Measurements from ENCODE around the gene CRYBA1.
A peak's percentile ranks its signal among the peaks of the same experiment; 100 is the strongest.
"Not testable (repeated sequence)": the region's sequence is repeated elsewhere in the genome, so short reads cannot be mapped to it uniquely, and the experiment has no call there.

Gene CRYBA1

GRCh38 chr17:29246628-29247027, at the start of gene CRYBA1:
CRYBA1 (plus strand) TSS chr17:29246859; CDS start chr17:29246864, 5 bp downstream.
- DNase-seq (ENCODE audit: low read depth, low spot score), result no peak
- no peak within 1 kb of the TSS for H3K27ac ChIP-seq

- no peak for DNase-seq (ENCODE audit: low read depth, low spot score)
- no peak overlapping the region for H3K27ac ChIP-seq
Measured at GRCh38 chr17:29197516-29198272, 49.0 kb upstream of the CRYBA1 start.

GRCh38 chr17:29204068-29204804, 42.4 kb upstream of the CRYBA1 start:
- not testable (repeated sequence) for H3K27ac ChIP-seq; DNase-seq (ENCODE audit: low read depth, low spot score)

GRCh38 chr17:29205047-29205446, 41.6 kb upstream of the CRYBA1 start:
- DNase-seq (ENCODE audit: low read depth, low spot score), result no peak
- no peak overlapping the region for H3K27ac ChIP-seq

GRCh38 chr17:29207975-29208374, 38.7 kb upstream of the CRYBA1 start:
- H3K27ac ChIP-seq, result no peak overlapping the region
- DNase-seq (ENCODE audit: low read depth, low spot score), result no peak

- DNase-seq (ENCODE audit: low read depth, low spot score), result no peak
- H3K27ac ChIP-seq, result no peak overlapping the region
Measured at GRCh38 chr17:29209073-29209472, 37.6 kb upstream of the CRYBA1 start.

GRCh38 chr17:29210879-29211278, 35.8 kb upstream of the CRYBA1 start:
- H3K27ac ChIP-seq, result peak overlapping the region; percentile 61
- no peak for DNase-seq (ENCODE audit: low read depth, low spot score)

- no peak for DNase-seq (ENCODE audit: low read depth, low spot score)
- peak overlapping the region; percentile 61 for H3K27ac ChIP-seq
Measured at GRCh38 chr17:29212094-29212631, 34.5 kb upstream of the CRYBA1 start.

GRCh38 chr17:29212681-29213121, 34.0 kb upstream of the CRYBA1 start:
- DNase-seq (ENCODE audit: low read depth, low spot score), result peak; percentile 33
- H3K27ac ChIP-seq, result peak overlapping the region; percentile 61

- H3K27ac ChIP-seq, result peak overlapping the region; percentile 13
- DNase-seq (ENCODE audit: low read depth, low spot score), result no peak
Measured at GRCh38 chr17:29214215-29215146, 32.2 kb upstream of the CRYBA1 start.

- H3K27ac ChIP-seq, result peak overlapping the region; percentile 64
- DNase-seq (ENCODE audit: low read depth, low spot score), result no peak
Measured at GRCh38 chr17:29215174-29215573, 31.5 kb upstream of the CRYBA1 start.

GRCh38 chr17:29215717-29216116, 30.9 kb upstream of the CRYBA1 start:
- peak overlapping the region; percentile 64 for H3K27ac ChIP-seq
- DNase-seq (ENCODE audit: low read depth, low spot score), result no peak

- no peak for DNase-seq (ENCODE audit: low read depth, low spot score)
- peak overlapping the region; percentile 64 for H3K27ac ChIP-seq
Measured at GRCh38 chr17:29216181-29216580, 30.5 kb upstream of the CRYBA1 start.

- peak; percentile 60 for DNase-seq (ENCODE audit: low read depth, low spot score)
- peak overlapping the region; percentile 64 for H3K27ac ChIP-seq
Measured at GRCh38 chr17:29216856-29217255, 29.8 kb upstream of the CRYBA1 start.

- DNase-seq (ENCODE audit: low read depth, low spot score), result no peak
Measured at GRCh38 chr17:29219378-29220047, 27.1 kb upstream of the CRYBA1 start.

GRCh38 chr17:29221338-29221737, 25.3 kb upstream of the CRYBA1 start:
- not testable (repeated sequence) for H3K27ac ChIP-seq; DNase-seq (ENCODE audit: low read depth, low spot score)

More at GRCh38 chr17:29219378-29220047, 27.1 kb upstream of the CRYBA1 start:
- no peak overlapping the region for H3K27ac ChIP-seq

- no peak overlapping the region for H3K27ac ChIP-seq
- no peak for DNase-seq (ENCODE audit: low read depth, low spot score)
Measured at GRCh38 chr17:29225396-29225795, 21.3 kb upstream of the CRYBA1 start.

GRCh38 chr17:29233301-29233700, 13.4 kb upstream of the CRYBA1 start:
- no peak for DNase-seq (ENCODE audit: low read depth, low spot score)
- H3K27ac ChIP-seq, result no peak overlapping the region

GRCh38 chr17:29234972-29235371, 11.7 kb upstream of the CRYBA1 start:
- not testable (repeated sequence) for DNase-seq (ENCODE audit: low read depth, low spot score); H3K27ac ChIP-seq

Measured in epithelial cell of prostate (primary cell).